Hepatocyte (in vitro differentiated cells): Measurements from ENCODE around the gene SMIM10L2A. TPM values are rescaled to one million over a fixed set of nuclear protein-coding genes. Genes with fewer than 3 reads are reported as not detected.
"Not testable (repeated sequence)": the region's sequence is repeated elsewhere in the genome, so short reads cannot be mapped to it uniquely, and the experiment has no call there.

ENCODE experiments used
- DNase-seq: peaks from one replicate; pipeline ENCODE4 v3.0.0-alpha.2; 2016; ENCODE audit warnings: low spot score
- H2AFZ ChIP-seq: fragments of 200-600 bp; sonication (generic); 2 replicates; pipeline ENCODE4 v1.6.0; 2016; ENCODE audit warnings: antibody characterized with exemption, mild to moderate bottlenecking
- H3K27ac ChIP-seq: fragments of 200-600 bp; sonication (generic); 2 replicates; pipeline ENCODE4 v1.5.1; 2016; ENCODE audit warnings: mild to moderate bottlenecking
- H3K27me3 ChIP-seq: fragments of 200-600 bp; sonication (generic); 2 replicates; pipeline ENCODE4 v1.6.1; 2016
- H3K36me3 ChIP-seq: fragments of 200-600 bp; sonication (generic); replicated peaks from 2 replicates; pipeline ENCODE4 v1.5.1; 2016; ENCODE audit warnings: low read depth; ENCODE audit not compliant: insufficient read depth
- H3K4me1 ChIP-seq: fragments of 200-600 bp; sonication (generic); 2 replicates; pipeline ENCODE4 v1.5.1; 2016; ENCODE audit warnings: mild to moderate bottlenecking, moderate library complexity; ENCODE audit not compliant: insufficient read depth
- H3K4me2 ChIP-seq: fragments of 200-600 bp; sonication (generic); 2 replicates; pipeline ENCODE4 v1.6.0; 2016
- H3K4me3 ChIP-seq: fragments of 200-600 bp; sonication (generic); 2 replicates; pipeline ENCODE4 v1.5.1; 2016; ENCODE audit warnings: mild to moderate bottlenecking
- H3K79me2 ChIP-seq: fragments of 200-600 bp; sonication (generic); 2 replicates; pipeline ENCODE4 v1.6.0; 2017; ENCODE audit warnings: mild to moderate bottlenecking
- H3K9me2 ChIP-seq: fragments of 200-600 bp; sonication (generic); replicated peaks from 2 replicates; pipeline ENCODE4 v1.6.0; 2017; ENCODE audit warnings: mild to moderate bottlenecking; ENCODE audit not compliant: insufficient read depth
- H3K9me3 ChIP-seq: fragments of 200-600 bp; sonication (generic); 2 replicates; pipeline ENCODE4 v1.5.1; 2016; ENCODE audit warnings: low read depth, mild to moderate bottlenecking
- H4K20me1 ChIP-seq: fragments of 200-600 bp; sonication (generic); 2 replicates; pipeline ENCODE4 v1.6.0; 2016; ENCODE audit warnings: mild to moderate bottlenecking; ENCODE audit not compliant: insufficient read depth, poor library complexity, severe bottlenecking
- EZH2 ChIP-seq: fragments of 200-600 bp; sonication (generic); IDR thresholded peaks from 2 replicates; pipeline ENCODE4 v1.6.1; 2016; ENCODE audit warnings: antibody characterized with exemption, mild to moderate bottlenecking, borderline replicate concordance
- EZH2phosphoT487 ChIP-seq: fragments of 200-600 bp; sonication (generic); IDR thresholded peaks from one replicate; pipeline ENCODE4 v1.6.1; 2018; ENCODE audit warnings: antibody characterized with exemption, mild to moderate bottlenecking, low read depth, moderate library complexity; ENCODE audit not compliant: unreplicated experiment, severe bottlenecking
- WGBS: methylation state at CpG from one replicate; pipeline ENCODE4 v1.1.6; 2016; ENCODE audit warnings: low lambda C conversion rate; ENCODE audit errors: missing lambda C conversion rate; 5-methylcytosine and 5-hydroxymethylcytosine counted together
- polyA plus RNA-seq: library from polyadenylated mRNA; unstranded; fragments of >200 nt; fragmentation: Nextera tagmentation; extraction: Ambion mirVana; gene quantifications from 2 replicates; pipeline ENCODE4 v1.2.1, GENCODE V29; 2016
- total RNA-seq: library from RNA; depleted of rRNA; stranded (reverse); fragments of >200 nt; gene quantifications from 2 replicates; pipeline ENCODE4 v1.2.3, GENCODE V29; 2014
- TF ChIP-seq, protein P1 (sequence below): fragments of 200-600 bp; sonication (generic); IDR thresholded peaks from 2 replicates; pipeline ENCODE4 v1.5.1; 2016; ENCODE audit warnings: antibody characterized with exemption, mild to moderate bottlenecking; ENCODE audit not compliant: poor library complexity

Gene SMIM10L2A
- total and polyA plus RNA-seq, 2 experiments from 2014 or later: 5.0 to 7.0 TPM

- no peaks in the 10 kb centered on the region for H3K79me2 ChIP-seq
- no peaks in the 10 kb centered on the region for H3K27me3 ChIP-seq
- 47% methylated on average over 3 of the region's 3 CpGs for WGBS
- no peaks in the 10 kb centered on the region for H4K20me1 ChIP-seq
- no peak for TF ChIP-seq EZH2
- TF ChIP-seq, protein P1, sequence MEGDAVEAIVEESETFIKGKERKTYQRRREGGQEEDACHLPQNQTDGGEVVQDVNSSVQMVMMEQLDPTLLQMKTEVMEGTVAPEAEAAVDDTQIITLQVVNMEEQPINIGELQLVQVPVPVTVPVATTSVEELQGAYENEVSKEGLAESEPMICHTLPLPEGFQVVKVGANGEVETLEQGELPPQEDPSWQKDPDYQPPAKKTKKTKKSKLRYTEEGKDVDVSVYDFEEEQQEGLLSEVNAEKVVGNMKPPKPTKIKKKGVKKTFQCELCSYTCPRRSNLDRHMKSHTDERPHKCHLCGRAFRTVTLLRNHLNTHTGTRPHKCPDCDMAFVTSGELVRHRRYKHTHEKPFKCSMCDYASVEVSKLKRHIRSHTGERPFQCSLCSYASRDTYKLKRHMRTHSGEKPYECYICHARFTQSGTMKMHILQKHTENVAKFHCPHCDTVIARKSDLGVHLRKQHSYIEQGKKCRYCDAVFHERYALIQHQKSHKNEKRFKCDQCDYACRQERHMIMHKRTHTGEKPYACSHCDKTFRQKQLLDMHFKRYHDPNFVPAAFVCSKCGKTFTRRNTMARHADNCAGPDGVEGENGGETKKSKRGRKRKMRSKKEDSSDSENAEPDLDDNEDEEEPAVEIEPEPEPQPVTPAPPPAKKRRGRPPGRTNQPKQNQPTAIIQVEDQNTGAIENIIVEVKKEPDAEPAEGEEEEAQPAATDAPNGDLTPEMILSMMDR: no peak
- no peak for TF ChIP-seq EZH2phosphoT487
- no peak overlapping the region for H3K27ac ChIP-seq
- no peak for DNase-seq
- no peaks in the 10 kb centered on the region for H3K9me2 ChIP-seq
- H3K9me3 ChIP-seq: no peaks in the 10 kb centered on the region
- H3K4me1 ChIP-seq: no peaks in the 10 kb centered on the region
- H3K4me3 ChIP-seq: no peak overlapping the region
- H3K4me2 ChIP-seq: no peak overlapping the region
- no peak overlapping the region for H2AFZ ChIP-seq
- H3K36me3 ChIP-seq: no peaks in the 10 kb centered on the region
Measured at GRCh38 chrX:135453381-135453780, 31.6 kb downstream of the SMIM10L2A start.

GRCh38 chrX:135454816-135455215 lies 33.1 kb downstream of the SMIM10L2A start:
- TF ChIP-seq, protein P1: no peak
- TF ChIP-seq EZH2phosphoT487 (no peak), EZH2 (no peak)
- Histone ChIP-seq H3K79me2 (no peaks in the 10 kb centered on the region), H4K20me1 (no peaks in the 10 kb centered on the region), H3K4me2 (no peak overlapping the region), H3K4me1 (no peaks in the 10 kb centered on the region), H3K9me3 (no peaks in the 10 kb centered on the region), H3K27ac (no peak overlapping the region), H3K4me3 (no peak overlapping the region), H3K27me3 (no peaks in the 10 kb centered on the region), H3K9me2 (no peaks in the 10 kb centered on the region), H3K36me3 (no peaks in the 10 kb centered on the region), H2AFZ (no peak overlapping the region)
- 37% methylated on average over 4 of the region's 4 CpGs for WGBS
- DNase-seq: no peak

- not testable (repeated sequence) for H3K27me3 ChIP-seq, H3K27ac ChIP-seq, H3K4me2 ChIP-seq, H3K4me3 ChIP-seq, H3K79me2 ChIP-seq, H3K9me2 ChIP-seq, H3K4me1 ChIP-seq, H3K36me3 ChIP-seq, H3K9me3 ChIP-seq, H2AFZ ChIP-seq, H4K20me1 ChIP-seq, DNase-seq
- WGBS: 67% methylated on average over 2 of the region's 2 CpGs
Measured at GRCh38 chrX:135461756-135462155, 40.0 kb downstream of the SMIM10L2A start.

DNA sequence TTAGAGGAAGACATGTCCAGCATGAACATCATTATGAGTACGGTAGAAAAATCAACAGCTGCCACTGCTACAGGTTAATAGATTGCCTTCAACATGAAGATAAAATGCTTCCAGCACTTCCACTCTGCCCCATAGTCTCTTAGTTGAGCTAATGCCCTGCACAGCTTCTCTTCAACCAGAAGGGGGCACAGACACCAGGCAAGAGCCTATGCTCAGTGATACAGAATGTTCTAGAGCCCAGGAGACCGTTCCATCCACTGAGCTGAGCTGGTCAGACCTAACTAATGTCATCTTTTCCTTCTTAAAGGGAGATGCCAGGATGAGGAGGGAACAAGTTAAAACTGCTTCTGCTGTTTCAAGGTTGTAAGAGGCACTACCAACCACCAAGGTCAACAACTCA lies 42.2 kb downstream of the SMIM10L2A start:
- 70% methylated on average over 2 of the region's 2 CpGs for WGBS
- TF ChIP-seq, protein P1: no peak
- H2AFZ ChIP-seq: no peak overlapping the region
- H3K36me3 ChIP-seq: no peaks in the 10 kb centered on the region
- no peaks in the 10 kb centered on the region for H3K4me1 ChIP-seq
- no peak overlapping the region for H3K27ac ChIP-seq
- H3K9me2 ChIP-seq: no peaks in the 10 kb centered on the region
- H3K79me2 ChIP-seq: no peaks in the 10 kb centered on the region
- H3K4me3 ChIP-seq: no peak overlapping the region
- H3K27me3 ChIP-seq: no peaks in the 10 kb centered on the region
- DNase-seq: no peak
- H4K20me1 ChIP-seq: no peaks in the 10 kb centered on the region
- no peaks in the 10 kb centered on the region for H3K9me3 ChIP-seq
- no peak overlapping the region for H3K4me2 ChIP-seq
